SK-N-DZ (cell line): ENCODE measurements around the gene TRMT61B.

Experiments used
- DNase-seq: peaks from one replicate; pipeline ENCODE4 v3.0.0-alpha.2; 2015; ENCODE audit warnings: low spot score
- small RNA-seq, 2 experiments: library from RNA; depleted of rRNA; stranded (forward); fragments of <200 nt; gene quantifications; one replicate each; pipeline ENCODE3, GENCODE V24; 2014

The TRMT61B gene

GRCh38 chr2:28868611-28869010 is 1.5 kb downstream of the TRMT61B start:
- DNase-seq, result no peak

DNA sequence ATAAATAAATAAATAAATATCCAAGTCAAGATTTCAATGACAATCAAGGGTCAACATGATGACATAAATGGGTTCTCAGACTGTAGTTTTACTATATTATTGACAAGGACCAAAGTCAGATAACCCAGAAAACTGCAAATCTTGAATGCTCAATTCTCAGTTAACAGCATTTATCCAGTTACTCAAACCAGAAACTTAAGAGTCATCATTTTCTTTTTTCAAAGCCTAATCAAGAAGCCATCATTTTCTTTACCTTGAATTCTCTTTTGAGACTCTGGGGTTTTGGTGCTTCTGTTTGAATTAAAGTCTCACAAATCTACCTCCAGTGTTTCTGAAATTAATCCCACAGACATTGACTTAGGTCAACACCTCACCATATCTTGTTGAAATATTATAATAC is 14.1 kb downstream of the TRMT61B start:
- no peak for DNase-seq

DNA sequence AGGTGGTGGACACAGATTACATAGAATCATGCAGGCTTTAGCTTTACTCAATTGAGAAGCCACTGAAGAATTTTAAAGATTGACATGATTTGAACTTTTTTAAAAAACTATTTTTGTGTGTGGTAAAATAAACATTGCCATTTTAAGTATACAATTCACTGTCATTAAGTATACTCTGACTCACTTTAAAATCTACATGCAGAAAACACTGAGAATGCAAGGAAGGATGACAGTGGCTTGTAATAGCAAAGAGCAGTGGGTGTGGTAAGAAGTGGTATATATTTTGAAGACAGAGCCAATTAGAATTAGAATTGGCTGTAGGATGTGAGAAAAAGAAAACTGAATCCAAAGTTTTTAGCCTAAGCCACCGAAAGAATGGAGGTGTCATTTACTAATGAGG is 14.9 kb downstream of the TRMT61B start:
- no peak for DNase-seq

DNA sequence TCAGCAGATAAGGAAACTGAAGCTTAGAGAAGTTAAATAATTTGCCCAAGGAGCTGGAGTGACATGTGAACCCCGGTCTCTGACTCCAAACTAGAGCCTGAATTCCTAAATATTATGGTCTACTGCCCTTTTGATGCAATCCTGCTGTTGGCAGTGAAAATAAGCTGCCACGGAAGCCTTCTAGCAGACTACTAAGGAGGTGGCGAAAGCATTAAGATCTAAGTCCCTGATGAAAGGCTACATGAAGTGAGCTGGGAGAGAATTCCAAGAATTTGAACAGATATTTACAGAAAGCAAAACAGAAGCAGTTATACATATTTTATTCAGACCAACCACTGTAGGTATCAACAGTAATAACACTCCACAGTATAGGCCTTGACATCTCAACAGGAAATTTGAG is 28.1 kb downstream of the TRMT61B start:
- no peak for DNase-seq

- no peak for DNase-seq
Measured at GRCh38 chr2:28838971-28839370, 31.1 kb downstream of the TRMT61B start.

DNA sequence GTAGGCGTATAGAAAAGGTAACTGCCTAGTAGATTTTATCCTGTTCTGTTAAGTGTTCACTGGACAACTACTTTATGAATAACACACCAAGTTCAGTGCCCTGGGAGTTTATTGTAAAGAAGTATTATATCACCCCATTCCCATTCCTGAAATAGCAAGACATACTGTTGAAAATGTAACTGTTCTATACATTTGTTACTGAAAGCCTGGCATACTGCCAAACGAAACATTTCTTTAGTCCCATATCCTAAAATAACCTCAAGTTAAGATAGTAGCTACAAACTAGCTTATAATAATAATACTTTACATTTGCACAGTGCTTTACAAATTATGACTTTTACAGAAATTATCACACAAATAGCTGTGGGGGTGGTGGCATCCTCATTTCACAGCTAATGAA is 34.3 kb downstream of the TRMT61B start:
- DNase-seq, result no peak

GRCh38 chr2:28833740-28834470 is 36.2 kb downstream of the TRMT61B start:
- DNase-seq, result no peak

DNA sequence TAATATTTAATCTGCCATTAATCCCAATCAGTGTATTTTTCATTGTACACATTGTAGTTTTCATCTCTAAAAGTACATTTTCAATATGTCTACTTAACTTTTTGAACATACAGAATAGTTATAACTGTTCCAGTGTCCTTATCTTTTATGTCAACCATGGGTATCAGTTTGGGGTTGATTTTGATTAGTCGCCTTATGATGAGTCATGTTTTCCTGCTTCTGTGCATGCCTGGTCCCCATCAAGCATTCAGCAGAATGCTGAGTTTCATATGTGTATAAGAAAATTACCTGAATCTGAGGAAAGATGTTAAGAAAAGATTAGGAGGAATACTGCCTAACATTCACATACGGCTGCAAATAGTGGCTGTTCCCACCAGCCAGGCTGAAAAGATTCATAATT is 41.7 kb downstream of the TRMT61B start:
- no peak for DNase-seq

DNA sequence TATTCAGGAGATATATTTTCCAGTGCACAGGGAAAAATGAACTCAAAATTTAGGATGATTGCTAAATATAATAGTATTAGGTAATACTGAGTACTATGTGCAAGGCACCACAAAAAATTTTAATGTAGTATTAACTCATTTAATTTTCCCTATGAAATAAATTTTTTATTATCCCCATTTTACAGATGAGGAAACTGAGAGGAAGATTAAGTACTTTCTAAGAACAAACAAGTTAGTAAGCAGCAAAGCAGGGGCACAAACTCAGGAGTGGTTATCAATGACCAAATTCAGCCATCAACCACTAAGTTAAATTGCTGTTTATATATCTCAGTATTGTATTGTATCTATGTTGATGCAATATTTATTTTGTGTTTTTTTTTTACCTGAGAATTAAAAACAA is 45.2 kb downstream of the TRMT61B start:
- DNase-seq, result no peak

DNA sequence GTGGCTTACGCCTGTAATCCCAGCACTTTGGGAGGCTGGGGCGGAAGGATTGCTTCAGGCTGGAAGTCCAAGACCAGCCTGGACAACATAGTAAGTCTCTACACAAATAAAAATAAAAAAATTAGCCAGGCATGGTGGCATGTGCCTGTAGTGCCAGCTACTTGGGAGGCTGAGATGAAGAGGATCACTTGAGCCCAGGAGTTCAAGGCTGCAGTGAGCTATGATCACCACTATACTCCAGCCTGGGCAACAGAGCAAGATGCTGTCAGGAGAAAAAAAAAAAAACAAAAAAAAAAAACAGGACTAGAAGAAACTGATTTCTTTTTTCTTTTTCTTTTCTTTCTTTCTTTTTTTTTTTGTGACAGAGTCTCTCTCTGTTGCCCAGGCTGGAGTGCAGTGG is 45.9 kb downstream of the TRMT61B start:
- no peak for DNase-seq

DNA sequence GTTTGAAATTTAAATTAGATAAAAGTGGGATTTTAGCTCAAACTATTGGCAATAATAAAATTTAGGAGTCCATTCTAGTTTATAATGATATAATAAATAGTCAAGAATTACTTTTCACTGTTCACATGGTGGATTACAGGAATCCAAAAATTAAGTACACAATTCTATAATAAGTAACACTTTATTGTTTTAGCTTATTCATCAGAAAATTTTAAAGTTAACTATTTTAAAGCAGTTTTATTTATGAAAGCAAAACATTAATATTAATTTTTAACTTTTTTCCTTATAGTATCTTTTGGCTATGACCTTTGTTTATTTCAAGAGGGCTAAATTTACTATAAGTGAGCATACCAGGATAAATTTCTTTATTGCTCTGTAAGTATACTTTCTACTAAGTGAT is 48.1 kb downstream of the TRMT61B start:
- DNase-seq, result no peak

- peak; percentile 66 for DNase-seq
Measured at GRCh38 chr2:28821295-28821958, 48.7 kb downstream of the TRMT61B start.

DNA sequence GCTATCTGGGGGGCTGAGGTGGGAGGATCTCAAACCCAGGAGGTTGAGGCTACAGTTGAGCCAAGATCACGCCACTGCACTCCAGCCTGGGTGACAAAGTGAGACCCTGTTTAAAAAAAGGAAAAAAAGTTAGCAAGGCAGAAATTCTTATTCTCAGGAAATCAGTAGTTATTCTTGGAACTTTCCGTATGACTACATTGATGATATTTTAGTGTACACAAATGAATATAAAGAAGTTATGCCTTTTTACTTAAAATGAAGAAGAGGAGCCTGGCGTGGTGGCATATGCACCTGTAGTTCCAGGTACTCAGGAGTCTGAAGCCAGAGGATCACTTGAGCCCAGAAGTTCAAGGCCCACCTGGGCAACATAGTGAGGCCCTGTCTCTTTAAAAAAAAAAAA is 52.1 kb downstream of the TRMT61B start:
- DNase-seq, result no peak

DNA sequence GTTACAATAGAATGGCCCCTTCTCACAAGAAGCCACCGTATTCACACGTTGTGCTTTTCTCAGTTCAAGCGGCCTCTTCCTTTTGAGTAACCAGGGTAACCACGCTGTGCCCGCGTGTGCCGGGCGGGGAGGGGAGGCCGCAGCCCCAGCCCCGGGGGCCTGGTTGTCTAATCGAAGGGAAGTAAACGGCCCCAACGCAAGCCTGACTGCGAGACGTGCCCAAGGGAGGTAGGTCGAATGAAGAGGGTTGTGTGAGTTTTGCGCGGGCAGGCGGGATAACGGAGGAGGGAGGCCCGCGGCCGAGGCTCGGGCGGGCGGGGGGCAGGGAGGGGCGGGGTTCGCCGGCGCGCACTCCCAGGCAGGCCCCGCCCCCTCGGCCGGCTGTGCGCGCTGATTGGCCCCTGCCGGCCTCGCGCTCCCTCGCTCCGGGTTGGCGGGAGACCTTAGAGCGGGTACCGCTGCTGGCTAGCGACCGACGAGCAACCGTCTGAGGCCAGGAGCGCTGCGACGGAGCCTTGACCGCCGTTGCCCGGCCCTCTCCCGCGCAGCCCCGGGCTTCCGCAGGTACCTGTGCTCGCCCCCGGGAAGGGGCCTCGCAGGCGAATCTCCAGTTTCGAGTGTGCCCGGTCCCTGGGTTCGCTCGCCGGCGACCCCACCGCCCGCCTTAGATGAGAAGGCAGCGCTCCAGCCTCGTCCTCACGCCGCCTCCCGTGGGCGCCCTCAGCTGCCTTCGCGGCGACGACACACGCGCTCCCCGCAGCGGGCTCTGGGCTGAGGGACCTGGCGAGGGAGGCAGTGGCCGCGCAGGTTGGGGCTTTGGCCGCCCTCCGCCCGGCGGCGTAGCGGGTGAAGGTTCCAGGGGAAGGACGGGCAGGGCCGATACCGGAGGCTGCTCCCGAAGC is 59.5 kb downstream of the TRMT61B start, which contains the start of gene SPDYA:
SPDYA (plus strand) TSS at position 451 of the 902 bp plus-strand sequence. CDS start 5,181 bp downstream, outside the sequence.
- DNase-seq, result no peak

- no peak for DNase-seq
Measured at GRCh38 chr2:28809927-28810326, 60.2 kb downstream of the TRMT61B start.

DNA sequence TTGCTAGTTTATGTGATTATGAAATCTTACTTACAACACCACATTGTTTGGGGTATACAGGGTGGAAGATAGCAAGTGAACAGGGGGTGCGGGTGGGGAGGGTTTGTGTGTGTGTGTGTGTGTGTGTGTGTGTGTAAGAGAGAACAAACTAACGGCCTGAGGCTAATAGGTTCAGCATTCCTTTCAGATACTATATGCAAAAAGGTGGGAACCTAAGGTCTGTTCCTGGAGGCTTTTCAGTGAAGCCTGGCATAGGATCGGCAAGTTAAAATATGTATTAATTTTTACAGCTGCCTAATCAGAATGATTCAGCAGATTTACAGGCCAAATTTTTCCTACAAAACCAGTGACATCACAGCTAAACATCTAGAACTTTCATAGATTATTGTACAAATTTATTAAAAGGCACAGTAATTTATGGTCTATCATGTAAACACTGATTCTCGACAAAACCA is 67.1 kb downstream of the TRMT61B start:
- no peak for DNase-seq

DNA sequence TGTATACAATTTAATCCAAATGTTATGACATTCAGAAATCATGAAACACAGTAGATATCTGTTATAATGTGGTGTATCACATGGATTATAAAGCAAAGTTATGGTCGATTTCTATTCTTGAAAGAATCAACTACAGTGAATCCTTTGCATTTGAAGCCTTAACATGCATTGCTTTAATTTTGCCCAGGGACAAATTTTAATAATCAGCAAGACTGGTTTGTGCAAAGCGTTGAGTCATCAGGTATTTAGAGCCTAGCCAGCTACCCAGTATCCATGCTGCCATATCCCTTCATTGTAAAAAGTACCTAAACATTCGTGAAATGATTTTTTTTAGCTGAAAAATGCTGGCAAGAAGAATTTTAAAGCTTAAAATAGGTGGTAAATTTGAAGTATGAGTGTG is 68.4 kb downstream of the TRMT61B start:
- no peak for DNase-seq

Small RNA genes within 50 kb of the gene (small RNA-seq; reads per million reads assigned to genes)
- 44.7 to 998 reads per million in 2 experiments for gene SNORD92
